ENCODE results near the gene PIGC.
"Not testable (repeated sequence)": the region's sequence is repeated elsewhere in the genome, so short reads cannot be mapped to it uniquely, and the experiment has no call there.

Gene PIGC

DNA sequence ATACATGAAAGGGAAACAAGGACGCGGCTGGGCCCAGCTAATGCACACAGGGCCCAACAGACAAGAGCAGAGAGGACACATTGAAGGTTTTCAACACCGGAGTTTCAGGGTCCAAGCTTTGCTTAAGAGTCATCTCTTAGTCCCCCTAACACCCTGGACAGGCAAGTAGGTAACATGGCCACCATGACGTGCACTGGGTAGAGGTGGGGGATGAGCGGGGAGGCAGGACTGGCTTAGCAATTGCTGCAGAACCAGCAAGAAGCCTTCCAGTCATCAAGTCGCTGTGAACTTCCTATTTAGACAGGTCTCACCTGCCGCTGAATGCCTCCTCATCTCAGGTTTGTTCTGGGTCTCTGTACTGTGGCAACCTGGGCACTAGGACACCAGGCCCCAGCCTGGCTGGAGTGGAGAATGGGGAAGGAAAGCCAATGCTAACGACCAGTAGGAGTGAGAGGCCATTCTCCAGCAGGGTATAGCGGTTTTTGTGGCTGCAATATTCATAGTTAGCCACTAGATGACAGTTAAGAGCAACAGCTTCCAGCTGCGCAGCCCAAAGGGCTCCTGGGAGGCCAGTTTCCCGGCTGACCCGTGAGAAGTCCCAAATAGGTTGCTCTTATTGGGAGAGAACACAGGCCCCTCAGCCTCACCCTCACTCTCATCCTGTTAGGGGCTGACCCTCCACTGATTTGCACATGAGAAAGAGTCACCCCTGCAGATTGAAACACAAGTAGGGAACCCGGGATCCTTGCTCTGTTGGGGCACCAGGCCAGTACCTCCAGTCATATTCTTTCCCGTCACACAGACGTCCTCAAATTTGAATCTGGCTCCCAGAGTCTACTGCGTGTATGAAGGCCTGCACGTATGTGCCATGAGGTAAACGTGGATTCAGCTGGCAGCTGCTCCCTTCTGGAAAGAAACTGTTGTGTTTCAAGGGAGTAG, 6.0 kb upstream of the PIGC start:
- TF ChIP-seq, protein P1, sequence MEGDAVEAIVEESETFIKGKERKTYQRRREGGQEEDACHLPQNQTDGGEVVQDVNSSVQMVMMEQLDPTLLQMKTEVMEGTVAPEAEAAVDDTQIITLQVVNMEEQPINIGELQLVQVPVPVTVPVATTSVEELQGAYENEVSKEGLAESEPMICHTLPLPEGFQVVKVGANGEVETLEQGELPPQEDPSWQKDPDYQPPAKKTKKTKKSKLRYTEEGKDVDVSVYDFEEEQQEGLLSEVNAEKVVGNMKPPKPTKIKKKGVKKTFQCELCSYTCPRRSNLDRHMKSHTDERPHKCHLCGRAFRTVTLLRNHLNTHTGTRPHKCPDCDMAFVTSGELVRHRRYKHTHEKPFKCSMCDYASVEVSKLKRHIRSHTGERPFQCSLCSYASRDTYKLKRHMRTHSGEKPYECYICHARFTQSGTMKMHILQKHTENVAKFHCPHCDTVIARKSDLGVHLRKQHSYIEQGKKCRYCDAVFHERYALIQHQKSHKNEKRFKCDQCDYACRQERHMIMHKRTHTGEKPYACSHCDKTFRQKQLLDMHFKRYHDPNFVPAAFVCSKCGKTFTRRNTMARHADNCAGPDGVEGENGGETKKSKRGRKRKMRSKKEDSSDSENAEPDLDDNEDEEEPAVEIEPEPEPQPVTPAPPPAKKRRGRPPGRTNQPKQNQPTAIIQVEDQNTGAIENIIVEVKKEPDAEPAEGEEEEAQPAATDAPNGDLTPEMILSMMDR (IDR thresholded peaks at IDR 0.05; ENCODE audit: low read depth, low read length), result peak; percentile 84
- no peak for DNase-seq (ENCODE audit: extremely low read depth, low read depth)

DNA sequence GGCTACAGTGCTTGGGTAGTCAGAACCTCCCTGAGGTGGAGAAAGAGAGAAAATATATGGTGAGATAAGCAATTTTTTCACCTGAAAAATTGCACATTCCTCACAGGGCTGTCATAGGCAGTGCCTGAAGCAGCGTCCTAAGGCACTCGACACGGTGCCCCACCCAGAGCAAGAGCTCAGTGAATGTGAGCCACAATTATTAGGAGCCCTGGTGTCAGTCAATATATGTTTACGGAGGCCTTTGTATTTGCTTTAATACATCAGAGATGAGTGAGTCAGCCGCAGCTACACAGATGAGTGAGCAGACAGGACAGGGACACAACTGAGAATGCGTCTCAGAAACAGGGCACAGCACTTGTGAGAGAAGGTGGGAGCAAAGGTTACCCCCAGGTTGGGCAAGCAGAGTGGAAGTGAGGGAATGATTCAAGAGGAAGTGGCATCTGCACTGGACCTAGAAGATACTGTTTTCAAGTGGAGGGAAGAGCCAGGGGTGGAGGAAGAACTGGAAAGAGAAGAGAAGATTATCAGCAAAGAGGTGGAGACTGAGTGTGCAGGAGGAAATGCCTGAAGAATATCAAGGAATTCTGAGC, 5.2 kb upstream of the PIGC start:
- no peak for DNase-seq (ENCODE audit: extremely low read depth, low read depth)
- TF ChIP-seq, protein P1 (IDR thresholded peaks at IDR 0.05; ENCODE audit: low read depth, low read length), result no peak

DNA sequence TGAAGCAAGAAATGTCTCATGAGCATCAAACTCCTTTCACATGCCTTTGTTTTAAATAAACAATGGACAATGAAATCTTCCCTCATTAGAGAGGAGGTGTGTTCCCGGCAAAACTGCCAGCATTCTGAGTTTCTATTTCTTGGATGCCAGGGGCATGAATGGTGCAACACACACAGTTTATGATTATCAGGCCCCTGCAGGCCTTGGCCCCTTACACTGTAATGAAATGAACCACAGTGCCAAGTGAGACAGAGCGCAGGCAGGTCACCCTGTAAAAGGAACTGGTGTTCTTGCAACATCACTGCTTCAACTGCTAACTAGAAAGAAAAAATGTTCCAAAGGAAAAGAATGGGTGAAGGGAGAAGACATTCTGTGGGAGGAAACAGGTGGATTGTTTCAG, 3.8 kb upstream of the PIGC start:
- TF ChIP-seq, protein P1 (IDR thresholded peaks at IDR 0.05; ENCODE audit: low read depth, low read length), result no peak
- no peak for DNase-seq (ENCODE audit: extremely low read depth, low read depth)

DNA sequence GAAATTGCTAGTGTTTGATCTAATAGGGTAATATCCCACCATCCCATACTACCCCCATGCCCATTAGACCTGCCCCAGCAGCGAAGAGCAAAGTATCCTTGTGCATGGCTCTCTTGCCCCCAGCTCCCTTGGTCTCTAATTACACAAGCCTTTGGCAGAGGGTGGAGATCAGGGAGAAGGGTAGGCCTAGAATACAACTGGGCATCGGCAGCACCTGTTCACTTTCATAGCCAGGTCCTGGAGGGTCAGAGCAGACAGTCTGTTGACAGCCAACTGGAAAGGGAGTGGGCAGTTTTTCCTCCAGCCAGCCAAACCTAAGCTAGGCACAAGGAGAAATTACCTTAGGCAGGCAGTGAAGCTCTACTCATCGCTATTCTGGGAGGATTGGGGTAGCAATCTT, 2.7 kb upstream of the PIGC start:
- DNase-seq (ENCODE audit: extremely low read depth, low read depth), result no peak
- TF ChIP-seq, protein P1 (IDR thresholded peaks at IDR 0.05; ENCODE audit: low read depth, low read length), result no peak

DNA sequence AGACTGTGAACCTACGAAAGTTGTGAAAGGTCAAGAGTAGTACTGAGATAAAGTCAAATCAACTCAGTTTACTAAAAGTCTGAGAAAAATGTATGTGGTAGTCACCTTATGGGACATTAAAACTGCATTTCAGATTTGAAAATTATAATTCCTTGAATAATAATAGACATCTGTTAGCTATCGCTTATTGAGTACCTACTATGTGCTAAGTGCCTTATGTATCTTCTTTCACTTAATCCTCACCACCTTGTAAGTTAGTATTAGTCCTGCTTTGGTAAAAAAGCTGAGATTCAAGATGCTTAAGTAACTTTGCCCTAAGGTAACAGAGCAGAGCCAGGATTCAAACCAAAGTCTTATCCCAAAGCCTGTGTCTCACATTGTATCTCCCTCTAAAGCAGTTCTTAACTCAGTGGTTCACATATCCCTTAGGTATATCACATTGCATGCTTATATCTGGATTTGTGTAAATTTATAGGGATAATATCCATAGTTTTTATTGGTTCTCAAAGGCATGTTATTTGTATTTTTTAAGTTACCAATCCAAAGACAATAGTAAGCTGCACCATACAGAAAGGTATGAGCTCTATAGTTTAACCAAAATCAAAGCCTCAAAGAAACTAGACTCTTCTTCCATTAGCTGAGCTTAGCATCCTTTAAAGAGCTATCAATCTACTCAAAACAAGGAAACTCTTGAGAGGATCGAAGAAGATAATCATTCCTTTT, 865 bp downstream of the PIGC start:
- TF ChIP-seq, protein P1 (IDR thresholded peaks at IDR 0.05; ENCODE audit: low read depth, low read length), result no peak
- DNase-seq (ENCODE audit: extremely low read depth, low read depth), result no peak

DNA sequence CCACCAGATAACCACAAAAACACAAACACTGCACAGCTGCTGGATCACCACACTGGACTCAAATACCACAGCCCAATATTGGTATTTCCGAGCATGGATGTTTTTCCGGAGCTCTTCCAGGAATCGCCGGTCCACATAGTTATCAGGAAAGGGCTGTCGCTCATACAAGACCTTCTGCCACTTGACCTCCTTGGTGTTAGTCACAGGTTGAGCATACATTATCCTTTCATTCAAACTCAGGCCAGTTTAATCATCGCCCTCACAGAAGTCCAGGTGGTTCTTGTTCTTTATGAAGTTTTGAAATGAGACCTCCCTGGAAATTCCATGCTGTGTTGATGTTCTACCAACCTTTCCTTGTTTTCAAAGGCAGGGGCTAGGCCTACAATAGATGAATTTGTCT, 1.5 kb downstream of the PIGC start:
- TF ChIP-seq, protein P1 (IDR thresholded peaks at IDR 0.05; ENCODE audit: low read depth, low read length), result no peak
- no peak for DNase-seq (ENCODE audit: extremely low read depth, low read depth)

DNA sequence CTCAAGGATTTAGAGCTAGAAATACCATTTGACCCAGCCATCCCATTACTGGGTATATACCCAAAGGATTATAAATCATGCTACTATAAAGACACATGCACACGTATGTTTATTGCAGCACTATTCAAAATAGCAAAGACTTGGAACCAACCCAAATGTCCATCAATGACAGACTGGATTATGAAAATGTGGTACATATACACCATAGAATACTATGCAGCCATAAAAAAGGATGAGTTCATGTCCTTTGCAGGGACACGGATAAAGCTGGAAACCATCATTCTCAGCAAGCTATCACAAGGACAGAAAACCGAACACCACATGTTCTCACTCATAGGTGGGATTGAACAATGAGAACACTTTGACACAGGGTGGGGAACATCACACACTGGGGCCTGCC, 6.7 kb downstream of the PIGC start:
- DNase-seq (ENCODE audit: extremely low read depth, low read depth), result not testable (repeated sequence)
